Loucy (cell line): ENCODE data around the gene OXCT2.

Source experiments
- CTCF ChIP-seq: fragments of 200-600 bp; sonication (generic); conservative IDR thresholded peaks from 2 replicates; pipeline ENCODE4 v1.5.1; 2014; ENCODE audit warnings: mild to moderate bottlenecking, antibody characterized with exemption, low read length
- EZH2phosphoT487 ChIP-seq: fragments of 200-600 bp; IDR thresholded peaks from 2 replicates; pipeline ENCODE4 v1.6.1; 2018; ENCODE audit warnings: antibody characterized with exemption, mild to moderate bottlenecking, moderate library complexity, borderline replicate concordance

GRCh38 chr1:39816415-39817090 lies 45.4 kb upstream of the OXCT2 start:
- TF ChIP-seq CTCF (peak; percentile 80), EZH2phosphoT487 (no peak)
